ENCODE data around the gene ZSCAN21. TPM values are rescaled to one million over a fixed set of nuclear protein-coding genes. Genes with fewer than 3 reads are reported as not detected.

ZSCAN21 gene
- total and polyA plus RNA-seq, 7 experiments from 2014 or later, result 3.9 to 13.4 (median 6.8) TPM

- H3K27ac Mint-ChIP-seq, result no peak overlapping the region
- ATAC-seq, result no peak
- intact Hi-C loops (cut with micrococcal nuclease), result no loop called here
- CTCF ChIA-PET, result no interaction called here
- no peak for DNase-seq
- peaks cover 32 to 83% (median 78%) of the 10 kb centered on the region in 5 donors for H3K36me3 Mint-ChIP-seq
- Histone ChIP-seq H3K4me1 (ENCODE audit: control insufficient read depth in 2 of 2, insufficient read depth in 2 of 2, low read length in 2 of 2) (no peaks in the 10 kb centered on the region), H3K36me3 (ENCODE audit: control insufficient read depth in 2 of 3, insufficient read depth in 3 of 3, low read length in 3 of 3) (peaks cover 30 to 79% (median 39%) of the 10 kb centered on the region in 3 experiments), H3K4me3 (ENCODE audit: low read length) (no peak overlapping the region), H3K9me3 (ENCODE audit: control insufficient read depth in 2 of 3, low read length in 3 of 3) (peaks cover 0 to 37% (median 15%) of the 10 kb centered on the region in 3 experiments), H3K27me3 (ENCODE audit: control insufficient read depth in 2 of 2, insufficient read depth in 2 of 2, low read length in 2 of 2) (no peaks in the 10 kb centered on the region), H3K27ac (ENCODE audit: low read depth, low read length) (no peak overlapping the region)
- POLR2A ChIA-PET, result interaction anchor here (0.8 to 1.1 kb wide), 2 partner anchors 32 to 58 kb away, joined by 3 to 4 read pairs; no protein-coding TSS in a partner anchor
- no peaks in the 10 kb centered on the region for H3K27me3 Mint-ChIP-seq
- peaks cover 7 to 46% (median 27%) of the 10 kb centered on the region in 11 donors for H3K9me3 Mint-ChIP-seq
- H3K4me3 Mint-ChIP-seq, result no peak overlapping the region
- H3K4me1 Mint-ChIP-seq, result peaks cover 0 to 5% (median 4%) of the 10 kb centered on the region in 7 donors
These were observed 22.9 kb downstream of the ZSCAN21 start for GRCh38 chr7:100072462-100072861.

- POLR2A ChIA-PET, result interaction anchor here (0.6 kb wide), 1 partner anchor 163 kb away, joined by 3 read pairs; no protein-coding TSS in a partner anchor
- Mint-ChIP-seq H3K36me3 (peaks cover 37 to 82% (median 76%) of the 10 kb centered on the region in 5 donors), H3K9me3 (peaks cover 7 to 36% (median 27%) of the 10 kb centered on the region in 11 donors), H3K27me3 (no peaks in the 10 kb centered on the region), H3K4me3 (no peak overlapping the region), H3K27ac (no peak overlapping the region), H3K4me1 (peaks cover 7 to 15% (median 12%) of the 10 kb centered on the region in 7 donors)
- DNase-seq, result no peak
- intact Hi-C loops (cut with micrococcal nuclease), result no loop called here
- no peaks in the 10 kb centered on the region for H3K4me1 ChIP-seq (ENCODE audit: control insufficient read depth in 2 of 2, insufficient read depth in 2 of 2, low read length in 2 of 2)
- no peak for ATAC-seq
- peaks cover 0 to 34% (median 15%) of the 10 kb centered on the region in 3 experiments for H3K9me3 ChIP-seq (ENCODE audit: control insufficient read depth in 2 of 3, low read length in 3 of 3)
- CTCF ChIA-PET, result interaction anchor here (0.6 kb wide), 2 partner anchors 57 to 82 kb away, joined by 3 to 6 read pairs; no protein-coding TSS in a partner anchor
- peaks cover 30 to 88% (median 38%) of the 10 kb centered on the region in 3 experiments for H3K36me3 ChIP-seq (ENCODE audit: control insufficient read depth in 2 of 3, insufficient read depth in 3 of 3, low read length in 3 of 3)
- H3K4me3 ChIP-seq (ENCODE audit: low read length), result no peak overlapping the region
- H3K27ac ChIP-seq (ENCODE audit: low read depth, low read length), result no peak overlapping the region
- no peaks in the 10 kb centered on the region for H3K27me3 ChIP-seq (ENCODE audit: control insufficient read depth in 2 of 2, insufficient read depth in 2 of 2, low read length in 2 of 2)
These were observed 25.3 kb downstream of the ZSCAN21 start for GRCh38 chr7:100074841-100075240.

- peaks cover 13 to 21% (median 16%) of the 10 kb centered on the region in 7 donors for H3K4me1 Mint-ChIP-seq
- H3K36me3 ChIP-seq (ENCODE audit: control insufficient read depth in 2 of 3, insufficient read depth in 3 of 3, low read length in 3 of 3), result peaks cover 25 to 82% (median 35%) of the 10 kb centered on the region in 3 experiments
- H3K27ac ChIP-seq (ENCODE audit: low read depth, low read length), result no peak overlapping the region
- H3K9me3 Mint-ChIP-seq, result peaks cover 7 to 31% (median 22%) of the 10 kb centered on the region in 11 donors
- CTCF ChIA-PET, result interaction anchor here (0.7 kb wide), 1 partner anchor 459 kb away, joined by 4 read pairs; no protein-coding TSS in a partner anchor
- POLR2A ChIA-PET, result no interaction called here
- H3K4me3 Mint-ChIP-seq, result no peak overlapping the region
- DNase-seq (no peak), ATAC-seq (no peak)
- intact Hi-C loops (cut with micrococcal nuclease), result no loop called here
- no peak overlapping the region for H3K27ac Mint-ChIP-seq
- H3K4me1 ChIP-seq (ENCODE audit: control insufficient read depth in 2 of 2, insufficient read depth in 2 of 2, low read length in 2 of 2), result peaks cover 0 to 5% of the 10 kb centered on the region in 2 donors
- peaks cover 0 to 28% (median 14%) of the 10 kb centered on the region in 3 experiments for H3K9me3 ChIP-seq (ENCODE audit: control insufficient read depth in 2 of 3, low read length in 3 of 3)
- H3K27me3 Mint-ChIP-seq, result no peaks in the 10 kb centered on the region
- H3K4me3 ChIP-seq (ENCODE audit: low read length), result no peak overlapping the region
- H3K36me3 Mint-ChIP-seq, result peaks cover 37 to 77% (median 70%) of the 10 kb centered on the region in 5 donors
- H3K27me3 ChIP-seq (ENCODE audit: control insufficient read depth in 2 of 2, insufficient read depth in 2 of 2, low read length in 2 of 2), result no peaks in the 10 kb centered on the region
These were observed 25.8 kb downstream of the ZSCAN21 start for GRCh38 chr7:100075418-100075817.

GRCh38 chr7:100077205-100077604 is 27.6 kb downstream of the ZSCAN21 start:
- CTCF ChIA-PET, result no interaction called here
- no peak for ATAC-seq

GRCh38 chr7:100079024-100079560 is 29.5 kb downstream of the ZSCAN21 start:
- Mint-ChIP-seq H3K4me1 (peaks cover 30 to 46% (median 41%) of the 10 kb centered on the region in 7 donors), H3K27me3 (peaks cover 0 to 7% (median 0%) of the 10 kb centered on the region in 5 donors), H3K4me3 (peak overlapping the region in 8 of 10 donors; percentile 20 to 60 (median 36)), H3K36me3 (peaks cover 11 to 43% (median 37%) of the 10 kb centered on the region in 5 donors), H3K9me3 (peaks cover 0 to 6% (median 0%) of the 10 kb centered on the region in 11 donors), H3K27ac (peak overlapping the region in 5 of 9 donors; percentile 9 to 42 (median 26))
- POLR2A ChIA-PET, result interaction anchor here (0.7 to 0.8 kb wide), 2 partner anchors 54 to 467 kb away, joined by 3 read pairs; no protein-coding TSS in a partner anchor
- Histone ChIP-seq H3K36me3 (ENCODE audit: control insufficient read depth in 2 of 3, insufficient read depth in 3 of 3, low read length in 3 of 3) (peaks cover 4 to 46% (median 10%) of the 10 kb centered on the region in 3 experiments), H3K4me1 (ENCODE audit: control insufficient read depth in 2 of 2, insufficient read depth in 2 of 2, low read length in 2 of 2) (peaks cover 5 to 18% of the 10 kb centered on the region in 2 donors), H3K4me3 (ENCODE audit: low read length) (no peak overlapping the region), H3K27me3 (ENCODE audit: control insufficient read depth in 2 of 2, insufficient read depth in 2 of 2, low read length in 2 of 2) (no peaks in the 10 kb centered on the region), H3K9me3 (ENCODE audit: control insufficient read depth in 2 of 3, low read length in 3 of 3) (no peaks in the 10 kb centered on the region), H3K27ac (ENCODE audit: low read depth, low read length) (no peak overlapping the region)
- ATAC-seq (no peak), DNase-seq (no peak)
- CTCF ChIA-PET, result interaction anchor here (0.6 kb wide), 2 partner anchors 9 to 434 kb away, joined by 3 to 6 read pairs; no protein-coding TSS in a partner anchor
- intact Hi-C loops (cut with micrococcal nuclease), result no loop called here

More at GRCh38 chr7:100077205-100077604, 27.6 kb downstream of the ZSCAN21 start:
- POLR2A ChIA-PET, result no interaction called here
- no peaks in the 10 kb centered on the region for H3K27me3 Mint-ChIP-seq
- H3K27ac ChIP-seq (ENCODE audit: low read depth, low read length), result no peak overlapping the region
- peaks cover under 1 to 13% (median 6%) of the 10 kb centered on the region in 11 donors for H3K9me3 Mint-ChIP-seq
- peaks cover 20 to 62% (median 55%) of the 10 kb centered on the region in 5 donors for H3K36me3 Mint-ChIP-seq
- peaks cover 0 to 11% (median 0%) of the 10 kb centered on the region in 3 experiments for H3K9me3 ChIP-seq (ENCODE audit: control insufficient read depth in 2 of 3, low read length in 3 of 3)
- peaks cover 22 to 39% (median 34%) of the 10 kb centered on the region in 7 donors for H3K4me1 Mint-ChIP-seq
- peak overlapping the region in 2 of 9 donors; percentile 44 to 56 for H3K27ac Mint-ChIP-seq
- H3K4me1 ChIP-seq (ENCODE audit: control insufficient read depth in 2 of 2, insufficient read depth in 2 of 2, low read length in 2 of 2), result peaks cover 0 to 9% of the 10 kb centered on the region in 2 donors
- no peaks in the 10 kb centered on the region for H3K27me3 ChIP-seq (ENCODE audit: control insufficient read depth in 2 of 2, insufficient read depth in 2 of 2, low read length in 2 of 2)
- H3K4me3 Mint-ChIP-seq, result no peak overlapping the region
- H3K4me3 ChIP-seq (ENCODE audit: low read length), result no peak overlapping the region
- peaks cover 13 to 64% (median 24%) of the 10 kb centered on the region in 3 experiments for H3K36me3 ChIP-seq (ENCODE audit: control insufficient read depth in 2 of 3, insufficient read depth in 3 of 3, low read length in 3 of 3)
- intact Hi-C loops (cut with micrococcal nuclease), result no loop called here
- no peak for DNase-seq

GRCh38 chr7:100080907-100081534 is 31.4 kb downstream of the ZSCAN21 start:
- Mint-ChIP-seq H3K4me1 (peaks cover 26 to 46% (median 41%) of the 10 kb centered on the region in 7 donors), H3K27ac (peak overlapping the region; percentile 64 to 94 (median 91)), H3K9me3 (peaks cover 0 to 3% (median 0%) of the 10 kb centered on the region in 11 donors), H3K36me3 (peaks cover 8 to 24% (median 18%) of the 10 kb centered on the region in 5 donors), H3K27me3 (peaks cover 0 to 17% (median 0%) of the 10 kb centered on the region in 5 donors), H3K4me3 (peak overlapping the region; percentile 89 to 96 (median 92))
- Histone ChIP-seq H3K4me3 (ENCODE audit: low read length) (peak overlapping the region; percentile 78), H3K27ac (ENCODE audit: low read depth, low read length) (peak overlapping the region; percentile 82), H3K27me3 (ENCODE audit: control insufficient read depth in 2 of 2, insufficient read depth in 2 of 2, low read length in 2 of 2) (no peaks in the 10 kb centered on the region), H3K9me3 (ENCODE audit: control insufficient read depth in 2 of 3, low read length in 3 of 3) (no peaks in the 10 kb centered on the region), H3K4me1 (ENCODE audit: control insufficient read depth in 2 of 2, insufficient read depth in 2 of 2, low read length in 2 of 2) (peaks cover 5 to 18% of the 10 kb centered on the region in 2 donors), H3K36me3 (ENCODE audit: control insufficient read depth in 2 of 3, insufficient read depth in 3 of 3, low read length in 3 of 3) (peaks cover 0 to 26% (median 4%) of the 10 kb centered on the region in 3 experiments)
- ChIA-PET CTCF (interaction anchor here (1.5 kb wide), 1 partner anchor 66 kb away, joined by 3 read pairs; the partner anchor contains the start of gene ZKSCAN1), POLR2A (interaction anchor here (0.6 to 1.1 kb wide), 8 partner anchors 9 to 98 kb away, joined by 3 to 9 read pairs (median 3); partner anchors contain the start of genes AP4M1, MCM7 and ZKSCAN1)
- DNase-seq (no peak), ATAC-seq (peak; percentile 0)
- intact Hi-C loops (cut with micrococcal nuclease), result loop anchor here (1.0 to 10.0 kb wide), 24 partner anchors 8 to 1171 kb away; partner anchors contain the start of genes BUD31 (in 2 of the 2), PDAP1 (in 2 of the 2), TRIM4 (in 2 of the 2) and ZCWPW1 (in 2 of the 2)

Data from naive thymus-derived CD4-positive, alpha-beta T cell (primary cell).